Caco-2 (cell line): ENCODE results near the gene MAD2L1. TPM values are rescaled to one million over a fixed set of nuclear protein-coding genes. Genes with fewer than 3 reads are reported as not detected.

Source experiments
- BruUV-seq: library from RNA; stranded (reverse); fragments of 400-500 nt; replicated peaks from 2 replicates; lab custom pipeline; 2021; lab: Mats Ljungman, UMichigan
- CTCF ChIA-PET: fragments of 300-600 bp; sonication (Branson Sonifier 250); formaldehyde crosslinking; loops from one replicate; lab custom pipeline; 2022; ENCODE audit warnings: antibody characterized with exemption; lab: Charles Lee
- POLR2A ChIA-PET: fragments of 300-600 bp; sonication (Branson Sonifier 250); formaldehyde crosslinking; loops from one replicate; lab custom pipeline; 2022; ENCODE audit warnings: antibody characterized with exemption; lab: Charles Lee
- DNase-seq, 2 experiments: peaks; one replicate each; pipeline versions ENCODE4 v3.0.0 to v3.0.0-alpha.2; 2020 to 2022
- H3K27me3 ChIP-seq: replicated peaks from 2 replicates; pipeline ENCODE4 v1.6.0; 2011; ENCODE audit warnings: low read length; ENCODE audit not compliant: control insufficient read depth, insufficient read depth
- H3K36me3 ChIP-seq: 2 replicates; pipeline ENCODE4 v1.5.1; 2011; ENCODE audit warnings: low read length; ENCODE audit not compliant: control insufficient read depth, insufficient read depth
- H3K4me1 ChIP-seq: fragments of 250-450 bp; sonication (Bioruptor Pico); 2 replicates; pipeline ENCODE4 v1.5.1; 2020; ENCODE audit warnings: mild to moderate bottlenecking
- H3K4me3 ChIP-seq: 2 replicates; pipeline ENCODE4 v1.5.1; 2011; ENCODE audit warnings: low read depth, mild to moderate bottlenecking, control low read depth, low read length
- H3K9me3 ChIP-seq: fragments of 250-450 bp; sonication (Bioruptor Pico); 2 replicates; pipeline ENCODE4 v1.5.1; 2020; ENCODE audit warnings: mild to moderate bottlenecking, moderate library complexity
- H3K27ac Mint-ChIP-seq: one replicate; pipeline ENCODE4 v1.8.0; 2022; ENCODE audit warnings: mixed read lengths; ENCODE audit not compliant: unreplicated experiment
- H3K27me3 Mint-ChIP-seq: one replicate; pipeline ENCODE4 v1.8.0; 2022; ENCODE audit warnings: mixed read lengths; ENCODE audit not compliant: insufficient read depth, unreplicated experiment
- H3K36me3 Mint-ChIP-seq: one replicate; pipeline ENCODE4 v1.8.0; 2022; ENCODE audit warnings: mild to moderate bottlenecking, mixed read lengths; ENCODE audit not compliant: insufficient read depth, unreplicated experiment
- H3K4me1 Mint-ChIP-seq: one replicate; pipeline ENCODE4 v1.8.0; 2022; ENCODE audit warnings: low read depth, mixed read lengths; ENCODE audit not compliant: unreplicated experiment
- H3K4me3 Mint-ChIP-seq: one replicate; pipeline ENCODE4 v1.8.0; 2022; ENCODE audit warnings: mild to moderate bottlenecking, moderate library complexity, mixed read lengths; ENCODE audit not compliant: unreplicated experiment
- H3K9me3 Mint-ChIP-seq: one replicate; pipeline ENCODE4 v1.8.0; 2022; ENCODE audit warnings: mixed read lengths; ENCODE audit not compliant: unreplicated experiment
- intact Hi-C: fragments of 100-400 bp; cut with micrococcal nuclease; formaldehyde crosslinking; loops from one replicate; pipeline ENCODE4 v1.10.0; 2022; ENCODE audit not compliant: unreplicated experiment
- total RNA-seq: library from RNA; stranded (reverse); gene quantifications from 2 replicates; pipeline ENCODE4 v1.2.3, GENCODE V29; 2022
- TF ChIP-seq, protein P1 (sequence below), 2 experiments: fragments of 200-600 bp in 1 of 2; IDR thresholded peaks; 1 replicate in 1 of 2; 2 replicates in 1 of 2; pipeline versions ENCODE4 v1.5.1 to v1.8.0; 2011 to 2022; ENCODE audit warnings: antibody characterized with exemption in 1 of 2, control low read depth in 1 of 2, inconsistent platforms in 1 of 2, low read depth in 1 of 2, low read length in 1 of 2, mild to moderate bottlenecking in 1 of 2, moderate library complexity in 1 of 2; ENCODE audit not compliant: insufficient read depth in 1 of 2, severe bottlenecking in 1 of 2, unreplicated experiment in 1 of 2

Gene MAD2L1
- total RNA-seq, 1 experiment from 2014 or later: 59.0 TPM

DNA sequence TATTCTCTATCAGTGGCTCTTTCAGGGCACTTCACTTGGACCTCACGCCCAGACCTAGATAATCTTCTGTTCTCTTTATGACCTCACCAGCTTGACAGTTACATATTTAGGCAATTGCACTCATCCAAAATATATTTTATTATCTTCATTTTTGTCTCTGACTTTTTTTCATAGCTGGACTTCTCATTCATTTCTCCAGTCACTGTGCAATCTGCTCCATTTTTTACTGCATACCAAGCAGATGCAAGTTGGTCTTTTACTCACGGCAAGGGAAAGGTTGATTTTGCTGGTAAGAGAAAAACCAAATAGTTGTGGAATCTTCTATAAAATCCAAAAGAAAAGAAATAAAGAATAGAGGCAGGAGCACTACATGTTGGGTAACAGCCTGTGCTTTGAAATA, 31.7 kb downstream of the MAD2L1 start:
- Mint-ChIP-seq H3K27ac (no peak overlapping the region), H3K9me3 (no peaks in the 10 kb centered on the region), H3K36me3 (no peaks in the 10 kb centered on the region), H3K4me1 (no peaks in the 10 kb centered on the region), H3K27me3 (peaks cover 5% of the 10 kb centered on the region), H3K4me3 (no peak overlapping the region)
- no peak for DNase-seq
- POLR2A ChIA-PET: no interaction called here
- BruUV-seq: no TSS peak
- H3K27me3 ChIP-seq: no peaks in the 10 kb centered on the region
- H3K36me3 ChIP-seq: no peaks in the 10 kb centered on the region
- H3K4me3 ChIP-seq: no peak overlapping the region
- TF ChIP-seq, protein P1, sequence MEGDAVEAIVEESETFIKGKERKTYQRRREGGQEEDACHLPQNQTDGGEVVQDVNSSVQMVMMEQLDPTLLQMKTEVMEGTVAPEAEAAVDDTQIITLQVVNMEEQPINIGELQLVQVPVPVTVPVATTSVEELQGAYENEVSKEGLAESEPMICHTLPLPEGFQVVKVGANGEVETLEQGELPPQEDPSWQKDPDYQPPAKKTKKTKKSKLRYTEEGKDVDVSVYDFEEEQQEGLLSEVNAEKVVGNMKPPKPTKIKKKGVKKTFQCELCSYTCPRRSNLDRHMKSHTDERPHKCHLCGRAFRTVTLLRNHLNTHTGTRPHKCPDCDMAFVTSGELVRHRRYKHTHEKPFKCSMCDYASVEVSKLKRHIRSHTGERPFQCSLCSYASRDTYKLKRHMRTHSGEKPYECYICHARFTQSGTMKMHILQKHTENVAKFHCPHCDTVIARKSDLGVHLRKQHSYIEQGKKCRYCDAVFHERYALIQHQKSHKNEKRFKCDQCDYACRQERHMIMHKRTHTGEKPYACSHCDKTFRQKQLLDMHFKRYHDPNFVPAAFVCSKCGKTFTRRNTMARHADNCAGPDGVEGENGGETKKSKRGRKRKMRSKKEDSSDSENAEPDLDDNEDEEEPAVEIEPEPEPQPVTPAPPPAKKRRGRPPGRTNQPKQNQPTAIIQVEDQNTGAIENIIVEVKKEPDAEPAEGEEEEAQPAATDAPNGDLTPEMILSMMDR (IDR thresholded peaks at IDR 0.05; ENCODE audit: insufficient read depth in 1 of 2, low read depth in 1 of 2, low read length in 1 of 2, severe bottlenecking in 1 of 2, unreplicated experiment in 1 of 2): no peak
- no peaks in the 10 kb centered on the region for H3K4me1 ChIP-seq
- CTCF ChIA-PET: no interaction called here
- H3K9me3 ChIP-seq: no peaks in the 10 kb centered on the region
- intact Hi-C loops: no loop called here

DNA sequence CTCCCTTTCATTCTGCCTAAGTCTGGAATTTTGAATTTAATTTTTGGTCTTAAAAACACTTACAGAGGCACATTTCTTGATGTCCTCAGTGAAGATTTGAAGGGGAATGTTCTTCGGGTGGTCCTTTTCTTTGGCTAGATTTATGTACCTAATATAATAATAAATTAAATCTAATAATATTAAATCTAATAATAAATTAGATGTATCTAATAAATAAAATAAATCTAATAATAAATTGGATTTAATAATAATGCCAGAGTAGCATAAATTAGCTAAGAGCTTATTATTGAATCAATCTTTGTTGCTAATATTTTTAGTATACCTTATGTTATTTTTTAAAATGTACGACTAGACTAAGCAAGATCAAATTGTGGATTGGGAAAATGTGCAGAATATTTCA, 39.8 kb downstream of the MAD2L1 start:
- Mint-ChIP-seq H3K36me3 (no peaks in the 10 kb centered on the region), H3K9me3 (no peaks in the 10 kb centered on the region), H3K27ac (no peak overlapping the region), H3K4me1 (no peaks in the 10 kb centered on the region), H3K4me3 (no peak overlapping the region), H3K27me3 (peaks cover 4% of the 10 kb centered on the region)
- no peak overlapping the region for H3K4me3 ChIP-seq
- DNase-seq: no peak
- intact Hi-C loops: no loop called here
- TF ChIP-seq, protein P1 (IDR thresholded peaks at IDR 0.05; ENCODE audit: insufficient read depth in 1 of 2, low read depth in 1 of 2, low read length in 1 of 2, severe bottlenecking in 1 of 2, unreplicated experiment in 1 of 2): no peak
- no peaks in the 10 kb centered on the region for H3K27me3 ChIP-seq
- POLR2A ChIA-PET: no interaction called here
- BruUV-seq: no TSS peak
- no peaks in the 10 kb centered on the region for H3K4me1 ChIP-seq
- no peaks in the 10 kb centered on the region for H3K9me3 ChIP-seq
- CTCF ChIA-PET: no interaction called here
- no peaks in the 10 kb centered on the region for H3K36me3 ChIP-seq

DNA sequence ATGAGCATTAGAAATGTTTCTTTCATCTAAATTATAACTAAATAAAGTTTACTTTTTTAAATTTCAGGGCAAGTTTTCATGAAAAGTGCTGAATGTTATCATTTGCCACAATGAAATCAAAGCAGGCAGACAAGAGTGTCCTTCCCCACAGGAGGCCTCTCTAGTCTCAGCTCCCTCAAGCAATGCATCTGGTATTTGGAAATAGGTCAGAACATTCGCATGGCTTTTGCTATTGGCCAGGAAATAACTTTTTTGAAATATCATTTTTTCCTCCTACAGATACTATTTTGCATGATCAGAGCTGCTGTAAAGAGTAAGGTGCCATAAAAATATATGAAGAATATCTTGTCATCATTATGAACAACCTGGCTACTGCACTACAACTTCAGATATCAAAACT, 41.1 kb downstream of the MAD2L1 start:
- Mint-ChIP-seq H3K4me1 (no peaks in the 10 kb centered on the region), H3K27ac (no peak overlapping the region), H3K4me3 (no peak overlapping the region), H3K27me3 (peaks cover 3% of the 10 kb centered on the region), H3K9me3 (no peaks in the 10 kb centered on the region), H3K36me3 (no peaks in the 10 kb centered on the region)
- CTCF ChIA-PET: no interaction called here
- DNase-seq: no peak
- no peaks in the 10 kb centered on the region for H3K9me3 ChIP-seq
- intact Hi-C loops: no loop called here
- POLR2A ChIA-PET: no interaction called here
- BruUV-seq: no TSS peak
- no peaks in the 10 kb centered on the region for H3K36me3 ChIP-seq
- no peaks in the 10 kb centered on the region for H3K27me3 ChIP-seq
- no peaks in the 10 kb centered on the region for H3K4me1 ChIP-seq
- TF ChIP-seq, protein P1 (IDR thresholded peaks at IDR 0.05; ENCODE audit: insufficient read depth in 1 of 2, low read depth in 1 of 2, low read length in 1 of 2, severe bottlenecking in 1 of 2, unreplicated experiment in 1 of 2): no peak
- H3K4me3 ChIP-seq: no peak overlapping the region
